ENCODE data around the gene PTCD1. TPM values are rescaled to one million over a fixed set of nuclear protein-coding genes. Genes with fewer than 3 reads are reported as not detected.

Gene PTCD1
- total and polyA plus RNA-seq, 2 experiments from 2014 or later = 12.2 to 13.4 TPM

DNA sequence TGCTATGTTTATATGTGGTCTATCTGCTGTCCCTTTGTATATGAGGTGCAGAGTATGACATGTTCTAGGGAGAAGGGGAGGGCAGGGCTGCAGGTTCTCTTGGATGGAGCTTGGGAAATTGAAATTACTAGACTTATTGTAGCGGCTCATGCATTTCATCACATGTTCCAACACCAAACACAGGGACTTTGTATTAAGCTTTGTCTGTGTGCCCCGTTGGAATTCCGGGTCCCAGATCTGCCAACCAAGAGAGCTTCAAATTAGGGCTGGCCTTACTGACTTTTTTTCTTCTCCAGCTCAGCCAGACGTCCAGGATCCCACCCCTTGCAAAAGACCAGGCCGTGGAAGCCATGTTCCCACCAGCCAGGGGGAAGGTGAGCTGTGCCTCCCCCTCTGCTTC lies 37.5 kb upstream of the PTCD1 start:
- H3K4me2 ChIP-seq = no peak overlapping the region
- DNase-seq (ENCODE audit: low spot score) (no peak), ATAC-seq (no peak)
- H3F3A ChIP-seq (replicated peaks; ENCODE audit: low read depth) = 0 out of 2 replicates have a peak, but pooled peaks cover 10% of the 10 kb centered on the region
- H3K27me3 ChIP-seq (ENCODE audit: insufficient read depth) = no peaks in the 10 kb centered on the region
- no peak overlapping the region for H3K27ac ChIP-seq (ENCODE audit: low read depth)
- peaks cover 6% of the 10 kb centered on the region; the same call in 1 of the 2 replicates for H3K4me1 ChIP-seq (ENCODE audit: insufficient read depth)
- H3K79me2 ChIP-seq (replicated peaks; ENCODE audit: insufficient read depth) = peaks cover 66% of the 10 kb centered on the region
- Mint-ChIP-seq H3K27me3 (ENCODE audit: insufficient read depth, low read depth, poor library complexity) (peaks cover 13% of the 10 kb centered on the region), H3K36me3 (ENCODE audit: low read depth) (peaks cover 25% of the 10 kb centered on the region), H3K9me3 (peaks cover 2% of the 10 kb centered on the region; the same call in 1 of the 3 replicates), H3K4me1 (peaks cover 5% of the 10 kb centered on the region; the same call in 1 of the 3 replicates), H3K27ac (no peak overlapping the region; the same call in 1 of the 2 replicates), H3K4me3 (no peak overlapping the region)
- no peak overlapping the region for H2AFZ ChIP-seq
- H3K36me3 ChIP-seq (ENCODE audit: insufficient read depth) = peaks cover 2% of the 10 kb centered on the region; the same call in 1 of the 2 replicates
- no peaks in the 10 kb centered on the region for H3K9me2 ChIP-seq (ENCODE audit: insufficient read depth)
- peaks cover 21% of the 10 kb centered on the region for H4K20me1 ChIP-seq (replicated peaks; ENCODE audit: insufficient read depth)
- TF ChIP-seq ZNF331 (CRISPR knock-in tag; IDR thresholded peaks at IDR 0.05; ENCODE audit: low read depth) (no peak), POLR2AphosphoS5 (IDR thresholded peaks at IDR 0.05; ENCODE audit: low read depth) (no peak), NANOG (IDR thresholded peaks at IDR 0.05; ENCODE audit: borderline replicate concordance) (no peak), EZH2 (IDR thresholded peaks at IDR 0.05; ENCODE audit: low read depth, unreplicated experiment) (no peak), CREB1 (CRISPR knock-in tag; IDR thresholded peaks at IDR 0.05; ENCODE audit: low read depth) (no peak), STAT1 (IDR thresholded peaks at IDR 0.05; ENCODE audit: unreplicated experiment) (no peak), ZNF114 (CRISPR knock-in tag; IDR thresholded peaks at IDR 0.05) (no peak), JUNB (IDR thresholded peaks at IDR 0.05; ENCODE audit: unreplicated experiment) (no peak), EZH2phosphoT487 (IDR thresholded peaks at IDR 0.05; ENCODE audit: unreplicated experiment) (no peak)
- TF ChIP-seq, protein P1, sequence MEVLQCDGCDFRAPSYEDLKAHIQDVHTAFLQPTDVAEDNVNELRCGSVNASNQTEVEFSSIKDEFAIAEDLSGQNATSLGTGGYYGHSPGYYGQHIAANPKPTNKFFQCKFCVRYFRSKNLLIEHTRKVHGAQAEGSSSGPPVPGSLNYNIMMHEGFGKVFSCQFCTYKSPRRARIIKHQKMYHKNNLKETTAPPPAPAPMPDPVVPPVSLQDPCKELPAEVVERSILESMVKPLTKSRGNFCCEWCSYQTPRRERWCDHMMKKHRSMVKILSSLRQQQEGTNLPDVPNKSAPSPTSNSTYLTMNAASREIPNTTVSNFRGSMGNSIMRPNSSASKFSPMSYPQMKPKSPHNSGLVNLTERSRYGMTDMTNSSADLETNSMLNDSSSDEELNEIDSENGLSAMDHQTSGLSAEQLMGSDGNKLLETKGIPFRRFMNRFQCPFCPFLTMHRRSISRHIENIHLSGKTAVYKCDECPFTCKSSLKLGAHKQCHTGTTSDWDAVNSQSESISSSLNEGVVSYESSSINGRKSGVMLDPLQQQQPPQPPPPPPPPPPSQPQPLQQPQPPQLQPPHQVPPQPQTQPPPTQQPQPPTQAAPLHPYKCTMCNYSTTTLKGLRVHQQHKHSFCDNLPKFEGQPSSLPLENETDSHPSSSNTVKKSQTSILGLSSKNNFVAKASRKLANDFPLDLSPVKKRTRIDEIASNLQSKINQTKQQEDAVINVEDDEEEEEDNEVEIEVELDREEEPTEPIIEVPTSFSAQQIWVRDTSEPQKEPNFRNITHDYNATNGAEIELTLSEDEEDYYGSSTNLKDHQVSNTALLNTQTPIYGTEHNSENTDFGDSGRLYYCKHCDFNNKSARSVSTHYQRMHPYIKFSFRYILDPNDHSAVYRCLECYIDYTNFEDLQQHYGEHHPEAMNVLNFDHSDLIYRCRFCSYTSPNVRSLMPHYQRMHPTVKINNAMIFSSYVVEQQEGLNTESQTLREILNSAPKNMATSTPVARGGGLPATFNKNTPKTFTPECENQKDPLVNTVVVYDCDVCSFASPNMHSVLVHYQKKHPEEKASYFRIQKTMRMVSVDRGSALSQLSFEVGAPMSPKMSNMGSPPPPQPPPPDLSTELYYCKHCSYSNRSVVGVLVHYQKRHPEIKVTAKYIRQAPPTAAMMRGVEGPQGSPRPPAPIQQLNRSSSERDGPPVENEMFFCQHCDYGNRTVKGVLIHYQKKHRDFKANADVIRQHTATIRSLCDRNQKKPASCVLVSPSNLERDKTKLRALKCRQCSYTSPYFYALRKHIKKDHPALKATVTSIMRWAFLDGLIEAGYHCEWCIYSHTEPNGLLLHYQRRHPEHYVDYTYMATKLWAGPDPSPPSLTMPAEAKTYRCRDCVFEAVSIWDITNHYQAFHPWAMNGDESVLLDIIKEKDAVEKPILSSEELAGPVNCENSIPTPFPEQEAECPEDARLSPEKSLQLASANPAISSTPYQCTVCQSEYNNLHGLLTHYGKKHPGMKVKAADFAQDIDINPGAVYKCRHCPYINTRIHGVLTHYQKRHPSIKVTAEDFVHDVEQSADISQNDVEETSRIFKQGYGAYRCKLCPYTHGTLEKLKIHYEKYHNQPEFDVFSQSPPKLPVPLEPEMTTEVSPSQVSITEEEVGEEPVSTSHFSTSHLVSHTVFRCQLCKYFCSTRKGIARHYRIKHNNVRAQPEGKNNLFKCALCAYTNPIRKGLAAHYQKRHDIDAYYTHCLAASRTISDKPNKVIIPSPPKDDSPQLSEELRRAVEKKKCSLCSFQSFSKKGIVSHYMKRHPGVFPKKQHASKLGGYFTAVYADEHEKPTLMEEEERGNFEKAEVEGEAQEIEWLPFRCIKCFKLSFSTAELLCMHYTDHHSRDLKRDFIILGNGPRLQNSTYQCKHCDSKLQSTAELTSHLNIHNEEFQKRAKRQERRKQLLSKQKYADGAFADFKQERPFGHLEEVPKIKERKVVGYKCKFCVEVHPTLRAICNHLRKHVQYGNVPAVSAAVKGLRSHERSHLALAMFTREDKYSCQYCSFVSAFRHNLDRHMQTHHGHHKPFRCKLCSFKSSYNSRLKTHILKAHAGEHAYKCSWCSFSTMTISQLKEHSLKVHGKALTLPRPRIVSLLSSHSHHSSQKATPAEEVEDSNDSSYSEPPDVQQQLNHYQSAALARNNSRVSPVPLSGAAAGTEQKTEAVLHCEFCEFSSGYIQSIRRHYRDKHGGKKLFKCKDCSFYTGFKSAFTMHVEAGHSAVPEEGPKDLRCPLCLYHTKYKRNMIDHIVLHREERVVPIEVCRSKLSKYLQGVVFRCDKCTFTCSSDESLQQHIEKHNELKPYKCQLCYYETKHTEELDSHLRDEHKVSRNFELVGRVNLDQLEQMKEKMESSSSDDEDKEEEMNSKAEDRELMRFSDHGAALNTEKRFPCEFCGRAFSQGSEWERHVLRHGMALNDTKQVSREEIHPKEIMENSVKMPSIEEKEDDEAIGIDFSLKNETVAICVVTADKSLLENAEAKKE (CRISPR knock-in tag; IDR thresholded peaks at IDR 0.05) = no peak
- TF ChIP-seq, protein P2, sequence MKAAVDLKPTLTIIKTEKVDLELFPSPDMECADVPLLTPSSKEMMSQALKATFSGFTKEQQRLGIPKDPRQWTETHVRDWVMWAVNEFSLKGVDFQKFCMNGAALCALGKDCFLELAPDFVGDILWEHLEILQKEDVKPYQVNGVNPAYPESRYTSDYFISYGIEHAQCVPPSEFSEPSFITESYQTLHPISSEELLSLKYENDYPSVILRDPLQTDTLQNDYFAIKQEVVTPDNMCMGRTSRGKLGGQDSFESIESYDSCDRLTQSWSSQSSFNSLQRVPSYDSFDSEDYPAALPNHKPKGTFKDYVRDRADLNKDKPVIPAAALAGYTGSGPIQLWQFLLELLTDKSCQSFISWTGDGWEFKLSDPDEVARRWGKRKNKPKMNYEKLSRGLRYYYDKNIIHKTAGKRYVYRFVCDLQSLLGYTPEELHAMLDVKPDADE (IDR thresholded peaks at IDR 0.05) = no peak
- TF ChIP-seq, protein P3, sequence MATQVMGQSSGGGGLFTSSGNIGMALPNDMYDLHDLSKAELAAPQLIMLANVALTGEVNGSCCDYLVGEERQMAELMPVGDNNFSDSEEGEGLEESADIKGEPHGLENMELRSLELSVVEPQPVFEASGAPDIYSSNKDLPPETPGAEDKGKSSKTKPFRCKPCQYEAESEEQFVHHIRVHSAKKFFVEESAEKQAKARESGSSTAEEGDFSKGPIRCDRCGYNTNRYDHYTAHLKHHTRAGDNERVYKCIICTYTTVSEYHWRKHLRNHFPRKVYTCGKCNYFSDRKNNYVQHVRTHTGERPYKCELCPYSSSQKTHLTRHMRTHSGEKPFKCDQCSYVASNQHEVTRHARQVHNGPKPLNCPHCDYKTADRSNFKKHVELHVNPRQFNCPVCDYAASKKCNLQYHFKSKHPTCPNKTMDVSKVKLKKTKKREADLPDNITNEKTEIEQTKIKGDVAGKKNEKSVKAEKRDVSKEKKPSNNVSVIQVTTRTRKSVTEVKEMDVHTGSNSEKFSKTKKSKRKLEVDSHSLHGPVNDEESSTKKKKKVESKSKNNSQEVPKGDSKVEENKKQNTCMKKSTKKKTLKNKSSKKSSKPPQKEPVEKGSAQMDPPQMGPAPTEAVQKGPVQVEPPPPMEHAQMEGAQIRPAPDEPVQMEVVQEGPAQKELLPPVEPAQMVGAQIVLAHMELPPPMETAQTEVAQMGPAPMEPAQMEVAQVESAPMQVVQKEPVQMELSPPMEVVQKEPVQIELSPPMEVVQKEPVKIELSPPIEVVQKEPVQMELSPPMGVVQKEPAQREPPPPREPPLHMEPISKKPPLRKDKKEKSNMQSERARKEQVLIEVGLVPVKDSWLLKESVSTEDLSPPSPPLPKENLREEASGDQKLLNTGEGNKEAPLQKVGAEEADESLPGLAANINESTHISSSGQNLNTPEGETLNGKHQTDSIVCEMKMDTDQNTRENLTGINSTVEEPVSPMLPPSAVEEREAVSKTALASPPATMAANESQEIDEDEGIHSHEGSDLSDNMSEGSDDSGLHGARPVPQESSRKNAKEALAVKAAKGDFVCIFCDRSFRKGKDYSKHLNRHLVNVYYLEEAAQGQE (IDR thresholded peaks at IDR 0.05; ENCODE audit: unreplicated experiment) = no peak
- TF ChIP-seq, protein P4, sequence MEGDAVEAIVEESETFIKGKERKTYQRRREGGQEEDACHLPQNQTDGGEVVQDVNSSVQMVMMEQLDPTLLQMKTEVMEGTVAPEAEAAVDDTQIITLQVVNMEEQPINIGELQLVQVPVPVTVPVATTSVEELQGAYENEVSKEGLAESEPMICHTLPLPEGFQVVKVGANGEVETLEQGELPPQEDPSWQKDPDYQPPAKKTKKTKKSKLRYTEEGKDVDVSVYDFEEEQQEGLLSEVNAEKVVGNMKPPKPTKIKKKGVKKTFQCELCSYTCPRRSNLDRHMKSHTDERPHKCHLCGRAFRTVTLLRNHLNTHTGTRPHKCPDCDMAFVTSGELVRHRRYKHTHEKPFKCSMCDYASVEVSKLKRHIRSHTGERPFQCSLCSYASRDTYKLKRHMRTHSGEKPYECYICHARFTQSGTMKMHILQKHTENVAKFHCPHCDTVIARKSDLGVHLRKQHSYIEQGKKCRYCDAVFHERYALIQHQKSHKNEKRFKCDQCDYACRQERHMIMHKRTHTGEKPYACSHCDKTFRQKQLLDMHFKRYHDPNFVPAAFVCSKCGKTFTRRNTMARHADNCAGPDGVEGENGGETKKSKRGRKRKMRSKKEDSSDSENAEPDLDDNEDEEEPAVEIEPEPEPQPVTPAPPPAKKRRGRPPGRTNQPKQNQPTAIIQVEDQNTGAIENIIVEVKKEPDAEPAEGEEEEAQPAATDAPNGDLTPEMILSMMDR (conservative IDR thresholded peaks at IDR 0.05; ENCODE audit: low read depth in 2 of 2) = no peak
- no peak overlapping the region for H3K4me3 ChIP-seq

All from GM23338 (cell line).